ENCODE data around the gene PKN2. TPM values are rescaled to one million over a fixed set of nuclear protein-coding genes. Genes with fewer than 3 reads are reported as not detected.
A peak's percentile ranks its signal among the peaks of the same experiment; 100 is the strongest.

The PKN2 gene
- total RNA-seq, 1 donor from 2014 or later, result 29.8 TPM

- Mint-ChIP-seq H3K27ac (ENCODE audit: unreplicated experiment) (no peak overlapping the region), H3K36me3 (ENCODE audit: low read depth) (peaks cover 1% of the 10 kb centered on the region), H3K4me1 (ENCODE audit: low read depth) (peaks cover 24% of the 10 kb centered on the region), H3K27me3 (ENCODE audit: low read depth) (no peaks in the 10 kb centered on the region), H3K9me3 (ENCODE audit: low read depth) (no peaks in the 10 kb centered on the region), H3K4me3 (ENCODE audit: unreplicated experiment) (no peak overlapping the region)
- TF ChIP-seq, protein P1, sequence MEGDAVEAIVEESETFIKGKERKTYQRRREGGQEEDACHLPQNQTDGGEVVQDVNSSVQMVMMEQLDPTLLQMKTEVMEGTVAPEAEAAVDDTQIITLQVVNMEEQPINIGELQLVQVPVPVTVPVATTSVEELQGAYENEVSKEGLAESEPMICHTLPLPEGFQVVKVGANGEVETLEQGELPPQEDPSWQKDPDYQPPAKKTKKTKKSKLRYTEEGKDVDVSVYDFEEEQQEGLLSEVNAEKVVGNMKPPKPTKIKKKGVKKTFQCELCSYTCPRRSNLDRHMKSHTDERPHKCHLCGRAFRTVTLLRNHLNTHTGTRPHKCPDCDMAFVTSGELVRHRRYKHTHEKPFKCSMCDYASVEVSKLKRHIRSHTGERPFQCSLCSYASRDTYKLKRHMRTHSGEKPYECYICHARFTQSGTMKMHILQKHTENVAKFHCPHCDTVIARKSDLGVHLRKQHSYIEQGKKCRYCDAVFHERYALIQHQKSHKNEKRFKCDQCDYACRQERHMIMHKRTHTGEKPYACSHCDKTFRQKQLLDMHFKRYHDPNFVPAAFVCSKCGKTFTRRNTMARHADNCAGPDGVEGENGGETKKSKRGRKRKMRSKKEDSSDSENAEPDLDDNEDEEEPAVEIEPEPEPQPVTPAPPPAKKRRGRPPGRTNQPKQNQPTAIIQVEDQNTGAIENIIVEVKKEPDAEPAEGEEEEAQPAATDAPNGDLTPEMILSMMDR (IDR thresholded peaks at IDR 0.05), result no peak
- no peak for DNase-seq (ENCODE audit: low spot score)
Measured at GRCh38 chr1:88691540-88691939, 7.5 kb downstream of the PKN2 start.

DNA sequence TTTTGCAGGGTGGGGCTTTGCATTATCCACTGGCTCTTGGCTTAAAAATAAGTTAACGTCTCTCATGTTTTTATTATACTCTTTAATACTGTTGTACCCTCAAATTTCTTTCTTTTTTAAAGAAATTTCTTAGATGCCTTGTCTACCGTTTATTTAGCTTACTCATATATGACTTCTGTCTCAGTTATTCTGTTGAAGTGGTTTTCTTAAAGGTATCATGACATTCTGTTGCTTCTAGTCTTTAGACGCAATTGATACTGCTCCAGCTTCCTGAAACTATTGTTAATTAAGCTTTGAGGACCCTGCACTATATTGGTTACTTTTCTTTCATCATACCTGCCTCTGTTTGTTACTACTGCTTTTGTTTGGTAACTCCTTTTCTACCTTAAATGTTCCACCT lies 11.7 kb downstream of the PKN2 start:
- H3K36me3 Mint-ChIP-seq (ENCODE audit: low read depth), result peaks cover 1% of the 10 kb centered on the region
- H3K27ac Mint-ChIP-seq (ENCODE audit: unreplicated experiment), result peak overlapping the region; percentile 13
- no peak overlapping the region for H3K4me3 Mint-ChIP-seq (ENCODE audit: unreplicated experiment)
- TF ChIP-seq, protein P1 (IDR thresholded peaks at IDR 0.05), result no peak
- peaks cover 38% of the 10 kb centered on the region for H3K4me1 Mint-ChIP-seq (ENCODE audit: low read depth)
- no peaks in the 10 kb centered on the region for H3K27me3 Mint-ChIP-seq (ENCODE audit: low read depth)
- DNase-seq (ENCODE audit: low spot score), result no peak
- peaks cover 4% of the 10 kb centered on the region for H3K9me3 Mint-ChIP-seq (ENCODE audit: low read depth)

- no peak for DNase-seq (ENCODE audit: low spot score)
- H3K4me1 Mint-ChIP-seq (ENCODE audit: low read depth), result peaks cover 39% of the 10 kb centered on the region
- TF ChIP-seq, protein P1 (IDR thresholded peaks at IDR 0.05), result no peak
- H3K27me3 Mint-ChIP-seq (ENCODE audit: low read depth), result no peaks in the 10 kb centered on the region
- no peak overlapping the region for H3K4me3 Mint-ChIP-seq (ENCODE audit: unreplicated experiment)
- H3K9me3 Mint-ChIP-seq (ENCODE audit: low read depth), result peaks cover 4% of the 10 kb centered on the region
- H3K27ac Mint-ChIP-seq (ENCODE audit: unreplicated experiment), result no peak overlapping the region
- H3K36me3 Mint-ChIP-seq (ENCODE audit: low read depth), result no peaks in the 10 kb centered on the region
Measured at GRCh38 chr1:88697503-88697902, 13.4 kb downstream of the PKN2 start.

GRCh38 chr1:88698140-88698539 lies 14.1 kb downstream of the PKN2 start:
- H3K4me1 Mint-ChIP-seq (ENCODE audit: low read depth), result peaks cover 39% of the 10 kb centered on the region
- H3K4me3 Mint-ChIP-seq (ENCODE audit: unreplicated experiment), result no peak overlapping the region
- H3K27ac Mint-ChIP-seq (ENCODE audit: unreplicated experiment), result peak overlapping the region; percentile 25
- H3K27me3 Mint-ChIP-seq (ENCODE audit: low read depth), result no peaks in the 10 kb centered on the region
- TF ChIP-seq, protein P1 (IDR thresholded peaks at IDR 0.05), result no peak
- no peak for DNase-seq (ENCODE audit: low spot score)
- peaks cover 4% of the 10 kb centered on the region for H3K9me3 Mint-ChIP-seq (ENCODE audit: low read depth)
- no peaks in the 10 kb centered on the region for H3K36me3 Mint-ChIP-seq (ENCODE audit: low read depth)

- Mint-ChIP-seq H3K4me3 (ENCODE audit: unreplicated experiment) (no peak overlapping the region), H3K9me3 (ENCODE audit: low read depth) (peaks cover 4% of the 10 kb centered on the region), H3K27me3 (ENCODE audit: low read depth) (no peaks in the 10 kb centered on the region), H3K27ac (ENCODE audit: unreplicated experiment) (no peak overlapping the region), H3K4me1 (ENCODE audit: low read depth) (peaks cover 39% of the 10 kb centered on the region), H3K36me3 (ENCODE audit: low read depth) (no peaks in the 10 kb centered on the region)
- DNase-seq (ENCODE audit: low spot score), result no peak
- TF ChIP-seq, protein P1 (IDR thresholded peaks at IDR 0.05), result no peak
Measured at GRCh38 chr1:88698764-88699163, 14.7 kb downstream of the PKN2 start.
